BE2C (cell line): ENCODE measurements around the gene RMND1.

ENCODE experiments used
- DNase-seq: peaks from one replicate; pipeline ENCODE4 v3.0.0-alpha.2; 2020
- H3K27me3 ChIP-seq: fragments of 250-450 bp; sonication (Bioruptor Pico); 2 replicates; pipeline ENCODE4 v1.5.1; 2020; ENCODE audit warnings: mild to moderate bottlenecking
- H3K36me3 ChIP-seq: fragments of 250-450 bp; sonication (Bioruptor Pico); 2 replicates; pipeline ENCODE4 v1.5.1; 2020; ENCODE audit warnings: mild to moderate bottlenecking
- H3K4me1 ChIP-seq: fragments of 250-450 bp; sonication (Bioruptor Pico); 2 replicates; pipeline ENCODE4 v1.5.1; 2020
- H3K4me3 ChIP-seq: 2 replicates; pipeline ENCODE4 v1.5.1; 2011; ENCODE audit warnings: low read depth, low read length
- H3K9me3 ChIP-seq: fragments of 250-450 bp; sonication (Bioruptor Pico); 2 replicates; pipeline ENCODE4 v1.5.1; 2020
- CTCF ChIP-seq: IDR thresholded peaks from 2 replicates; pipeline ENCODE4 v1.5.1; 2012; ENCODE audit warnings: mild to moderate bottlenecking, low read depth, low read length

The RMND1 gene

GRCh38 chr6:151381722-151382121, 70.2 kb downstream of the RMND1 start:
- no peak for DNase-seq
- peaks cover 6% of the 10 kb centered on the region for H3K4me1 ChIP-seq
- H3K9me3 ChIP-seq = no peaks in the 10 kb centered on the region
- no peaks in the 10 kb centered on the region for H3K27me3 ChIP-seq
- no peaks in the 10 kb centered on the region for H3K36me3 ChIP-seq
- no peak for TF ChIP-seq CTCF
- no peak overlapping the region for H3K4me3 ChIP-seq

GRCh38 chr6:151380848-151381205, 71.1 kb downstream of the RMND1 start:
- DNase-seq = no peak
- Histone ChIP-seq H3K4me1 (peaks cover 6% of the 10 kb centered on the region), H3K4me3 (no peak overlapping the region), H3K9me3 (no peaks in the 10 kb centered on the region), H3K36me3 (no peaks in the 10 kb centered on the region), H3K27me3 (no peaks in the 10 kb centered on the region)
- TF ChIP-seq CTCF = no peak

- Histone ChIP-seq H3K27me3 (no peaks in the 10 kb centered on the region), H3K9me3 (no peaks in the 10 kb centered on the region), H3K36me3 (no peaks in the 10 kb centered on the region), H3K4me3 (no peak overlapping the region), H3K4me1 (peaks cover 6% of the 10 kb centered on the region)
- DNase-seq = no peak
- TF ChIP-seq CTCF = no peak
These were observed 71.7 kb downstream of the RMND1 start for GRCh38 chr6:151379933-151380847.

- peaks cover 7% of the 10 kb centered on the region for H3K4me1 ChIP-seq
- TF ChIP-seq CTCF = no peak
These were observed 74.8 kb downstream of the RMND1 start for GRCh38 chr6:151377095-151377494.

GRCh38 chr6:151376440-151376839, 75.5 kb downstream of the RMND1 start:
- Histone ChIP-seq H3K4me3 (no peak overlapping the region), H3K4me1 (peaks cover 7% of the 10 kb centered on the region), H3K27me3 (no peaks in the 10 kb centered on the region), H3K36me3 (peaks cover 5% of the 10 kb centered on the region), H3K9me3 (no peaks in the 10 kb centered on the region)
- DNase-seq = no peak
- TF ChIP-seq CTCF = no peak

More at GRCh38 chr6:151377095-151377494, 74.8 kb downstream of the RMND1 start:
- no peak for DNase-seq
- no peaks in the 10 kb centered on the region for H3K9me3 ChIP-seq
- H3K36me3 ChIP-seq = peaks cover under 1% of the 10 kb centered on the region
- H3K4me3 ChIP-seq = no peak overlapping the region
- no peaks in the 10 kb centered on the region for H3K27me3 ChIP-seq

- Histone ChIP-seq H3K4me1 (peaks cover 7% of the 10 kb centered on the region), H3K4me3 (no peak overlapping the region), H3K36me3 (peaks cover 10% of the 10 kb centered on the region), H3K27me3 (no peaks in the 10 kb centered on the region), H3K9me3 (no peaks in the 10 kb centered on the region)
- TF ChIP-seq CTCF = no peak
- DNase-seq = no peak
These were observed 76.1 kb downstream of the RMND1 start for GRCh38 chr6:151375833-151376232.
